ENCODE results near the gene UGT1A8. TPM values are rescaled to one million over a fixed set of nuclear protein-coding genes. Genes with fewer than 3 reads are reported as not detected.

Gene UGT1A8
- total RNA-seq, 4 donors from 2014 or later, result not detected

DNA sequence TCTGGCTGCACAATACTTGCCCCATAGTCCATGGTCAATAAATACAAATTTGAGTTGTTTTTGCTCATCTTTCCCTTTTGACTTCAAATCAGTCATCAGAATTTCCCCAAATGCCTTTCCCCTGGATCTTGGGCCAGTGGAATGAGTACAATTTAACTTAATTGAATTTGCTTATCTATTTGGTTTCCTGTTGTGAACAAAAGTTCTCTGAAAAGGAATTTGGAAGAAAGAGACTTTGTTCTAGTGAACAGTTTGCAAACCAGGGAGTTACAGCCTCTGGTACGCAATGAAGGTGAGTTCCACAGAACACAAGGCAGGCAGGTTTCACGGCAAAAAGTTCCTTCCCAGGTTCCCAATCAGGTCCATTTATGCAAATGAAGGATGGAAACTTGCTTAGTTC lies 141.4 kb downstream of the UGT1A8 start:
- TF ChIP-seq POLR2A (IDR thresholded peaks at IDR 0.05; ENCODE audit: low read depth) (no peak), CTCF (IDR thresholded peaks at IDR 0.05) (no peak), POLR2AphosphoS5 (IDR thresholded peaks at IDR 0.05) (no peak), EP300 (IDR thresholded peaks at IDR 0.05) (no peak)
- no peak for DNase-seq (ENCODE audit: extremely low spot score)
- H3K27me3 ChIP-seq, result peaks cover 0 to 3% (median 0%) of the 10 kb centered on the region in 4 donors
- intact Hi-C loops (cut with DNase I), result no loop called here
- H3K4me1 ChIP-seq, result no peaks in the 10 kb centered on the region
- WGBS, result 88% methylated on average over 2 of the region's 2 CpGs
- no peaks in the 10 kb centered on the region for H3K36me3 ChIP-seq
- no peak overlapping the region for H3K27ac ChIP-seq (replicated peaks in 1 of 4)
- H3K9me3 ChIP-seq, result no peaks in the 10 kb centered on the region
- H3K4me3 ChIP-seq, result no peak overlapping the region

DNA sequence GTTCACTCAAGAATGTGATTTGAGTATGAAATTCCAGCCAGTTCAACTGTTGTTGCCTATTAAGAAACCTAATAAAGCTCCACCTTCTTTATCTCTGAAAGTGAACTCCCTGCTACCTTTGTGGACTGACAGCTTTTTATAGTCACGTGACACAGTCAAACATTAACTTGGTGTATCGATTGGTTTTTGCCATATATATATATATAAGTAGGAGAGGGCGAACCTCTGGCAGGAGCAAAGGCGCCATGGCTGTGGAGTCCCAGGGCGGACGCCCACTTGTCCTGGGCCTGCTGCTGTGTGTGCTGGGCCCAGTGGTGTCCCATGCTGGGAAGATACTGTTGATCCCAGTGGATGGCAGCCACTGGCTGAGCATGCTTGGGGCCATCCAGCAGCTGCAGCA lies 142.6 kb downstream of the UGT1A8 start, which contains the start of gene UGT1A1:
UGT1A1 (plus strand) TSS at position 228 of the 400 bp plus-strand sequence; CDS start at position 246, 18 bp downstream.
- Histone ChIP-seq H3K36me3 (no peaks in the 10 kb centered on the region), H3K27me3 (peaks cover 0 to 14% (median 0%) of the 10 kb centered on the region in 4 donors), H3K4me3 (no peak within 1 kb of the TSS), H3K27ac (replicated peaks in 1 of 4) (no peak within 1 kb of the TSS), H3K4me1 (no peaks in the 10 kb centered on the region), H3K9me3 (no peaks in the 10 kb centered on the region)
- TF ChIP-seq POLR2A (IDR thresholded peaks at IDR 0.05; ENCODE audit: low read depth) (no peak), EP300 (IDR thresholded peaks at IDR 0.05) (no peak), CTCF (IDR thresholded peaks at IDR 0.05) (no peak), POLR2AphosphoS5 (IDR thresholded peaks at IDR 0.05) (no peak)
- DNase-seq (ENCODE audit: extremely low spot score), result no peak
- intact Hi-C loops (cut with DNase I), result no loop called here
- WGBS, result 96% methylated on average over 6 of the region's 6 CpGs

DNA sequence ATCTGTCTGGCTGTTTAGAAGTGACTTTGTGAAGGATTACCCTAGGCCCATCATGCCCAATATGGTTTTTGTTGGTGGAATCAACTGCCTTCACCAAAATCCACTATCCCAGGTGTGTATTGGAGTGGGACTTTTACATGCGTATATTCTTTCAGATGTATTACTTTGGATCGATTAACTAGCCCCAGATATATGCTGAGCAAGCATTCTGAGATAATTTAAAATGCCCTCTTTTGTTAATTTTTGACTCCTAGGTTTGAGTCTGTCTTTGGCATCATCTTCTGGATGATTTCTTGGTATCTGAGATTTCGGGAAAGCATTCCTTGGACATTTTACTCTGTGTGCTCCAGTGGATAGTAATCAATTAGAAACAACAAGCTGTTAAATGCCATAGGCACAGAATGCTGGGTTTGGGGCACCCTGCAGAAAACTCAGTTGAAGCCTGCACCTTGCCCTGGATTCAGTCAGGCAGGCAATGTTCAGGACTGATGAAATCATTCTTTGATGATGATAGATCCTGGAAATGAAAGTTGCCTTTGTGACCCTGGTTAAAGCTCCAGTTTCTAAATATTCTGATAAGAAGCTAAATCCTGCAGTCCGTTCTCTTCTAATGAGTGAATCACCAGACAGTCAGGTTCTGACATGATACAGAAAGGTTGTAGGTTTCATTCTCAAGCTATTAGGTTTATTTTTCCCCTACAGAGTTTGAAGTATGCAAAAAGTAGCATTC lies 143.8 kb downstream of the UGT1A8 start:
- DNase-seq (ENCODE audit: extremely low spot score), result no peak
- Histone ChIP-seq H3K9me3 (no peaks in the 10 kb centered on the region), H3K27me3 (peaks cover 0 to 25% (median 0%) of the 10 kb centered on the region in 4 donors), H3K4me3 (no peak overlapping the region), H3K27ac (replicated peaks in 1 of 4) (no peak overlapping the region), H3K36me3 (no peaks in the 10 kb centered on the region), H3K4me1 (no peaks in the 10 kb centered on the region)
- TF ChIP-seq POLR2AphosphoS5 (IDR thresholded peaks at IDR 0.05), result no peak
- no peak for TF ChIP-seq CTCF (IDR thresholded peaks at IDR 0.05)
- TF ChIP-seq POLR2A (IDR thresholded peaks at IDR 0.05; ENCODE audit: low read depth), result no peak
- TF ChIP-seq EP300 (IDR thresholded peaks at IDR 0.05), result no peak
- intact Hi-C loops (cut with DNase I), result no loop called here
- WGBS, result 84% methylated on average over 4 of the region's 4 CpGs

- Histone ChIP-seq H3K4me3 (no peak overlapping the region), H3K4me1 (no peaks in the 10 kb centered on the region), H3K9me3 (no peaks in the 10 kb centered on the region), H3K36me3 (no peaks in the 10 kb centered on the region), H3K27ac (replicated peaks in 1 of 4) (no peak overlapping the region), H3K27me3 (peaks cover 0 to 31% (median 0%) of the 10 kb centered on the region in 4 donors)
- intact Hi-C loops (cut with DNase I), result no loop called here
- no peak for DNase-seq (ENCODE audit: extremely low spot score)
- TF ChIP-seq CTCF (IDR thresholded peaks at IDR 0.05) (no peak), POLR2AphosphoS5 (IDR thresholded peaks at IDR 0.05) (no peak), POLR2A (IDR thresholded peaks at IDR 0.05; ENCODE audit: low read depth) (no peak), EP300 (IDR thresholded peaks at IDR 0.05) (no peak)
- WGBS, result 69% methylated on average over 7 of the region's 7 CpGs
Measured at GRCh38 chr2:233764264-233764663, 146.8 kb downstream of the UGT1A8 start.

Measured in esophagus muscularis mucosa (tissue), 4 donors.